Erythroblast (primary cell): ENCODE data around the gene CCDC192.

Experiments
- GATA1 ChIP-seq: IDR thresholded peaks from 2 replicates; pipeline ENCODE4 v1.6.1; 2011; ENCODE audit warnings: low read depth, mild to moderate bottlenecking, control low read depth, low read length, moderate library complexity
- POLR2A ChIP-seq: IDR thresholded peaks from 2 replicates; pipeline ENCODE4 v1.6.1; 2011; ENCODE audit warnings: mild to moderate bottlenecking, low read length

DNA sequence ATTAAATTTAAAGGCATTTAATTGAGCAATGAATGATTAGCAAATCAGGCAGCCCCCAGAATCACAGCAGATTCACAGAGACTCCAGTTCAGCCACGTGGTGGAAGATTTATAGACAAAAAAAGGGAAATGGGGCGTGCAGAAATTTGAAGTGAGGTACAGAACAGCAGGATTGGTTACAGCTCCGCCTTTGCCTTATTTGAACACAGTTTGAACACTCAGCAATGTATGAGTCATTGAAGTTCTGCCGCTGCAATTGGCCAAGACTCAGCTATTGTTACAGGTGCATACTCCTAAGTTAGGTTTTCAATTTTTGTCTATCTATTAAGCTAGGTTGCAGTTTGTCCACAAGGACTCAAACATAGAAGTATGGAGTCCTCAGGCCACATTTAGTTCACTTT is 222.7 kb downstream of the CCDC192 start:
- TF ChIP-seq POLR2A (no peak), GATA1 (no peak)
